Measurements from ENCODE around the gene PPP1R14C. TPM values are rescaled to one million over a fixed set of nuclear protein-coding genes. Genes with fewer than 3 reads are reported as not detected.
"Not testable (repeated sequence)": the region's sequence is repeated elsewhere in the genome, so short reads cannot be mapped to it uniquely, and the experiment has no call there.

Gene PPP1R14C
- total RNA-seq, 6 donors from 2014 or later: 12.0 to 34.5 (median 16.8) TPM

DNA sequence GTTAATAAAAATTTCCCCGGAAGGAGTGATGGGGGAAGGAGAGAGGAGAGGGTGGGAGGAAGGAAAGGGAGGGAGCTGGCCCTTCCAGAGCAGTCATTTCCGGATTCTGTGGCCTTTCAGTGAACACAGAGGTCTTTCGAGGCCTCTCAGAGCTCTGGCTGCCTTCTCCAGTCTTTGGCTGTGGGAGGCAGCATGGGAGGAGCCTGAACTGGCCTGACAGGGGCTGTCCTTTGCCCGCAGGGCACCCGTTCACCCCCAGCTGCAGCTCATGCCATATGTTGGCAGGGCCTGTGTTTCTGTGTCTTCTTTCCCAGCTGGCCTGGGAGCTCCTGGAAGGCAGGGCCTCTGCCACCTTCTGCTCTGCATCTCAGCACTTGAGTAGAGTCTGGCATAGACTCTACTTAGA is 95.5 kb downstream of the PPP1R14C start:
- DNase-seq (peak; percentile 48 to 75), ATAC-seq (ENCODE audit: low FRiP score in 2 of 2) (peak; percentile 41 to 72)
- WGBS, 2 donors: 18 to 21% methylated on average over 5 of the region's 5 CpGs
- TF ChIP-seq POLR2A (IDR thresholded peaks at IDR 0.05): no peak
- TF ChIP-seq POLR2AphosphoS5 (IDR thresholded peaks at IDR 0.05): no peak
- TF ChIP-seq, protein P1, sequence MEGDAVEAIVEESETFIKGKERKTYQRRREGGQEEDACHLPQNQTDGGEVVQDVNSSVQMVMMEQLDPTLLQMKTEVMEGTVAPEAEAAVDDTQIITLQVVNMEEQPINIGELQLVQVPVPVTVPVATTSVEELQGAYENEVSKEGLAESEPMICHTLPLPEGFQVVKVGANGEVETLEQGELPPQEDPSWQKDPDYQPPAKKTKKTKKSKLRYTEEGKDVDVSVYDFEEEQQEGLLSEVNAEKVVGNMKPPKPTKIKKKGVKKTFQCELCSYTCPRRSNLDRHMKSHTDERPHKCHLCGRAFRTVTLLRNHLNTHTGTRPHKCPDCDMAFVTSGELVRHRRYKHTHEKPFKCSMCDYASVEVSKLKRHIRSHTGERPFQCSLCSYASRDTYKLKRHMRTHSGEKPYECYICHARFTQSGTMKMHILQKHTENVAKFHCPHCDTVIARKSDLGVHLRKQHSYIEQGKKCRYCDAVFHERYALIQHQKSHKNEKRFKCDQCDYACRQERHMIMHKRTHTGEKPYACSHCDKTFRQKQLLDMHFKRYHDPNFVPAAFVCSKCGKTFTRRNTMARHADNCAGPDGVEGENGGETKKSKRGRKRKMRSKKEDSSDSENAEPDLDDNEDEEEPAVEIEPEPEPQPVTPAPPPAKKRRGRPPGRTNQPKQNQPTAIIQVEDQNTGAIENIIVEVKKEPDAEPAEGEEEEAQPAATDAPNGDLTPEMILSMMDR (IDR thresholded peaks at IDR 0.05): no peak
- no peak for TF ChIP-seq EP300 (IDR thresholded peaks at IDR 0.05)
- Histone ChIP-seq H3K36me3 (no peaks in the 10 kb centered on the region), H3K9me3 (no peaks in the 10 kb centered on the region), H3K4me1 (peaks cover 9 to 32% (median 19%) of the 10 kb centered on the region in 4 donors), H3K27me3 (no peaks in the 10 kb centered on the region), H3K27ac (peak overlapping the region; percentile 9 to 44 (median 22)), H3K4me3 (no peak overlapping the region)

DNA sequence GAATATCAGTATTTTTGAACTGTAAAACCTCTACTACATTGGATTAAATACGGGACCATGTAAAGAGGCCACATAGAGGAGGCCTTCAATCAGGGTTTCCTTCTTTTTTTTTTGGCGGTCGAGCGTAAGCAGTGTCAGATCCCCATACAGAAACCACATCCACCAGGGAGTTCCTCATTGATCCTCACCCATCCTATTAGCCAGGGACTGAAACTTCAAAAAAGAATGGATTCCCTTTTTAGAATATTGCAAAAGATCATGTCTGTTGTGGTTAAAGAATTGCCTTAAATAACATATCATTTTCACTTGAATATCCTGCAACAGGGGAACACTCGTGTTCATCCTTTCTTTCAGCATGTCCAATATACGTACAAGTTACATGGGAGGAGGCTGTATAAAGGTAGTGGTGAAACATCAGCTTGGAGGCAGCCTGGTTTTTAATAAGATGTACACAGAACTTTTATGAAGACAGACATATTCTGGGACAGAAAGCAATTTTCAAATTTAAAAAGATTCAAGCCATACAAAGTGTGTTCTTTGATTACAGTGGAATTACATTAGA is 96.1 kb downstream of the PPP1R14C start:
- no peak for ATAC-seq (ENCODE audit: low FRiP score in 2 of 2)

DNA sequence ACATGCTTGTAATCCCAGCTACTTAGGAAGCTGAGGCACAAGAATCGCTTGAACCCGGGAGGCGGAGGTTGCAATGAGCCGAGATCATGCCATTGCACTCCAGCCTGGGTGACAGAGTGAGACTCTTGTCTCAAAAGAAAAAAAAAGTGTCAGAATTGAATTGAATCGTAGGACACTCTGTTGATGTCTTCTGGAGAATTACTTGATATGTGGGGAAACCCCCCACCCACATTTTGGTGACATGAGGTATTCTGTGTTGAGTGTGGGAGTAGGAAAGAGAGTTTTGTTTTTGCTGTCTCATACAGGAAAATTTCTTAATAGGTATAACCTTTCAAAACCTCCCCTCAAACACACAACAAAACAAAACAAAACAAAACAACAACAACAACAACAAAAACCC is 98.9 kb downstream of the PPP1R14C start:
- not testable (repeated sequence) for H3K36me3 ChIP-seq; ATAC-seq (ENCODE audit: low FRiP score in 2 of 2); H3K27ac ChIP-seq; DNase-seq; H3K27me3 ChIP-seq; H3K4me3 ChIP-seq; H3K9me3 ChIP-seq
- peaks cover 9 to 24% (median 18%) of the 10 kb centered on the region in 4 donors for H3K4me1 ChIP-seq
- WGBS, 2 donors: 90 to 91% methylated on average over 5 of the region's 5 CpGs

More for the DNA sequence above, 96.1 kb downstream of the PPP1R14C start:
- 62 to 83% methylated on average over 6 of the region's 6 CpGs for WGBS, 2 donors
- no peaks in the 10 kb centered on the region for H3K9me3 ChIP-seq
- no peak for DNase-seq
- TF ChIP-seq EP300 (IDR thresholded peaks at IDR 0.05) (no peak), POLR2A (IDR thresholded peaks at IDR 0.05) (no peak), POLR2AphosphoS5 (IDR thresholded peaks at IDR 0.05) (no peak)
- TF ChIP-seq, protein P1 (IDR thresholded peaks at IDR 0.05): no peak
- peaks cover 9 to 32% (median 19%) of the 10 kb centered on the region in 4 donors for H3K4me1 ChIP-seq
- H3K4me3 ChIP-seq: no peak overlapping the region
- no peaks in the 10 kb centered on the region for H3K27me3 ChIP-seq
- peak overlapping the region; percentile 9 to 44 (median 22) for H3K27ac ChIP-seq
- H3K36me3 ChIP-seq: no peaks in the 10 kb centered on the region

DNA sequence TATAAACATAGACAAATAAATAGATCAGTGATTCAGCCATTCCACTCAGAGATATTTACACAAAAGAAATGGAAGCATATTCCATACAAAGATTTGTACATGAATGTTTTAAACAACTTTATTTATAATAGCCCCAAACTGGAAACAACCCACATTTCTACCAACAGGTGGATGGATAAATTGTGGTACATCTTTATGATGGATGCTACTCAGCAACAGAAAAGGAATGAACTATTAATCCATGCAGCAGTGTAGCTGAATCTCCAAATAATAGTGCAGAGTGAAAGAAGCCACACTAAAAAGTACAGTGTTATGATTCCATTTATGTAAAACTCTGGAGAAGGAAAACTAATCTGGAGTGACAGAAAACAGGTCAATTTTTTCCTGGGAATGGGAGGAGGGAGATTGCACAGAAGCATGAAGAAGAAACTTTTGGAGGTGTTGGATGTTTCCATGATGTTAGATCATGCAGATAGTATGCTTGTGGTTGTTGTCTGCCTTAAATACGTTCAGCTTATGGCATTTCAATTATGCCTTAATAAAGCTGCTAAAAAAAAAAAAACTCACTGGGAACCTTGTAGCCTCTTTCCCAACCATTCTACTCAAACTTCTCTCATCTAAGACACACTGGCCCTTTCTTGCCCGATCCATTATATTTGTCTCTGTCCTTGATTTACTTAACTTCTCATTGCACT is 100.9 kb downstream of the PPP1R14C start:
- H3K9me3 ChIP-seq: peaks cover 0 to 8% (median 2%) of the 10 kb centered on the region in 4 donors
- DNase-seq (no peak), ATAC-seq (ENCODE audit: low FRiP score in 2 of 2) (no peak)
- TF ChIP-seq, protein P1 (IDR thresholded peaks at IDR 0.05): no peak
- TF ChIP-seq POLR2A (IDR thresholded peaks at IDR 0.05): no peak
- no peak for TF ChIP-seq EP300 (IDR thresholded peaks at IDR 0.05)
- TF ChIP-seq POLR2AphosphoS5 (IDR thresholded peaks at IDR 0.05): no peak
- H3K27me3 ChIP-seq: no peaks in the 10 kb centered on the region
- WGBS, 2 donors: 74 to 75% methylated on average over 2 of the region's 2 CpGs
- no peaks in the 10 kb centered on the region for H3K36me3 ChIP-seq
- H3K27ac ChIP-seq: no peak overlapping the region
- H3K4me1 ChIP-seq: peaks cover 0 to 4% (median 2%) of the 10 kb centered on the region in 4 donors
- no peak overlapping the region for H3K4me3 ChIP-seq

DNA sequence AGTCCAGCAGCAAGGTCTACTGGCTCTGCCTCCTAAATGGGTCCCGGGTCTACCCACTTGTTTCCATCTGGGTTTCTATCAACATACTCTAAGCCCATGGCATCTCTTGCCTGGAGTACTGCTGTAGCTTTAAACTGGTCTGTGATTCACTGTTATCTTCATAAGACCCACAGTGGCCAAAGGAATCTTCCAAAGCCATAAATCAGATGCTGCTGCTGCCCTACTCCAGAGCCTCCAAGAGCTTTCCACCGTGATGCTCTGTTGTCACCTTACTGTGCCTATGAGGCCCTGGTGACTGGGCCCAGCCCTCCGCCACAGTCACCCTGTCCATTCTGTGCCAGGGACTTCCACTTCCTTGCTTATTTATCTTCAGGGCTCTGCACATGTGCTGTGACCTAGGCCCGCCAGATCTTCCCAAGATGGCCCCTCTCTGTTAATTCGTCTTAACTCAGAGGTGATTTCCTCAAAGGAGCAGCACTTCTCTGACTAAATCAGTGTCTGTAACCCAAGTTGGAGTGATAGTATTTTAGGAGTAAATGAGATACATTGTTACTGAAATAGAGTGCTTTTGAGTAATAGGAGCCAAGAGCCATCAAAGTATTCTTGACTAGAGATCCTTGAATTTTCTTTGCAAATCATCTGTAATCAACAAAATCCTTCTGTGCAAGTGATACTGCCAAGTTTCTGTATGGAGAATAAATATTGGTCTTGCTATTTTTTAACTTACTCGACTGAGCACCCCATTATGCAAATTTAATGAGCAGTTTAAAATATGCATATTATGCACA is 102.5 kb downstream of the PPP1R14C start:
- ATAC-seq (ENCODE audit: low FRiP score in 2 of 2) (no peak), DNase-seq (no peak)
- TF ChIP-seq POLR2AphosphoS5 (IDR thresholded peaks at IDR 0.05) (no peak), POLR2A (IDR thresholded peaks at IDR 0.05) (no peak), EP300 (IDR thresholded peaks at IDR 0.05) (no peak)
- TF ChIP-seq, protein P1 (IDR thresholded peaks at IDR 0.05): no peak
- H3K36me3 ChIP-seq: no peaks in the 10 kb centered on the region
- no peak overlapping the region for H3K27ac ChIP-seq
- 72 to 78% methylated on average over 6 of the region's 6 CpGs for WGBS, 2 donors
- no peaks in the 10 kb centered on the region for H3K4me1 ChIP-seq
- peaks cover 0 to 8% (median 2%) of the 10 kb centered on the region in 4 donors for H3K9me3 ChIP-seq
- H3K27me3 ChIP-seq: no peaks in the 10 kb centered on the region
- H3K4me3 ChIP-seq: no peak overlapping the region
